CD4-positive, alpha-beta T cell treated with Interleukin-1 beta for 1 hour (primary cell): ENCODE data around the gene UBE2G2.
A peak's percentile ranks its signal among the peaks of the same experiment; 100 is the strongest.

Experiments
- DNase-seq, 2 donors: peaks; one replicate each; pipeline ENCODE4 v3.0.0-alpha.2; 2020 to 2022

Gene UBE2G2

DNA sequence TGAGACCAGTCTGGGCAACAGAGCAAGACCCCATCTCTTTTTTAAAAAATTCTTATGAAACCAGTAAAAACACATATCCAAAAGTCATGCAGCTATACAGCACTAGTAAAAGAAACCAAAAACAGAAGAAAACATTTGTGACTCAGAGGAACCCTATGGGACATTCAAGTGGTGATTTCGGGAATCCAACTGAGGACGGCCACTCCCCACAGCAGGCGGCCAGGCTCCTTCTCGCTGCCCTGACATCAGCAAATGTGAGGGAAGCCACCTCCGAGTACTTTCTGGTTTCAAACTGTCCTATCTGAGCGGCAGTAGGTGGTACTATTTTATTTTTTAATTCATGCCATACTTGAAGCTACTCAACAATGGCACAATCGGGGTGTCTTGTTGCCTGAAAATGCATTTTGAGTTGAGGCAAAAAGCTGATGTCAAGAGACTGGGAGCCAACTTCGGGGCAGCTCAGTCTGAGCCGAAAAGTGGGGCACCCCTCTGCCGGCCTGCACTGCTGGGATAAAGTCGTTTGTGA lies 12.9 kb upstream of the UBE2G2 start:
- no peak for DNase-seq

DNA sequence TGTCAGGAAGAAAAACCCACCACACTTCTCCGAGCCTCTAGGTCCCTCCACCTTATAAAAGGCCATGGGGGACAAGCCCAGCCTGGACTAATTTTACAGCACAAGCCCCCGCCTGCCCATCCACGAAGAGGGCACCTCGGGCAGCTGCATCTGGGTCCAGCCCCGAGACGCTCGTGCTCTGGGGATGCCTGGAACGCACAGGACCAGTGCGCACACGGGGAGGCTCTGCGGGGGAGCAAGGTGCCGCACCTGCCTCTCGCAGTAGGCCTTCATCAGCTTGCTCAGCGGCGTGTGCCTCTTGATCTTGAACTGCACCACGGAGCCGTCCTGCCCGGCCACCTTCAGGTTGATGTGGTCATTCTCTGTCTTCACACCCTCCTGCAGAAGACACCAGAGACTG lies 12.1 kb upstream of the UBE2G2 start:
- DNase-seq = no peak

DNA sequence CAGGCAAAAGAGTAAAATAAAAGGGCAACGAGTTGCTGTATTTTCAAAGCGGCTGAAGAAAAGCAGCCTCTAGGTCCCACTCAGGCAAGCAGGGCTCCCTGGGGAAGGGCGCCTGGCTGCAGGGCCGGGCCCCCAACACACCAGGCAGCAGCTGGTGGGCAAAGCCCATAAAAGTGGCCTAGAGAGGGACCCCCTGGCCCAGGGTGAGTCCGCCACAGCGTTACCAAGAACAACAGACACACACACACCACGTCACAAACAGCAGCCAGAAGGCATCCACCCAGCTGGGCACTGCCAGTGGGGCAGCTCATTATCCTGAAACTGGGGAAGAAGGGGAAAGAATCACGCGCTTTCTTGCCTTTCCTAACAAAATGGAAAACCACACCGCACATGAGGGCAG lies 11.5 kb upstream of the UBE2G2 start:
- DNase-seq = no peak

DNA sequence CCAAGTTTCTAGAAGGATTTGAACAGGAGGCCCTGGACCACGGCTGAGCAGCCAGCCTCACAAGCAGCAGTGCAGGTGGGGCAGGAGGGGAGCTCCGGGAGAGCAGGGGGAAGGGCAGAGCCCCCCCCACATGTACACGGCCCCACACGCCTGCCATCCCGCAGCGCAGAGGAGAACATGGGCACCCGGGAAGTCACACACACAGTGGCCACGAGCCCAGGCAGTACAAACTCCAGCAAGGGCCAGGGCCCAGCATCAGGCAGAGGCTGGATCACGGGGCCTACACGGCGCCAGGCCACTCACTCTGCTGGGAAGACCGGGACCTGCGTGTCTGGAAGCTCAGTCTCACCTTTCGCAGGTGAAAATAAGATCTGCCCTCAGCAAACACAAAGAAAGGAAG lies 11.0 kb upstream of the UBE2G2 start:
- DNase-seq = no peak

DNA sequence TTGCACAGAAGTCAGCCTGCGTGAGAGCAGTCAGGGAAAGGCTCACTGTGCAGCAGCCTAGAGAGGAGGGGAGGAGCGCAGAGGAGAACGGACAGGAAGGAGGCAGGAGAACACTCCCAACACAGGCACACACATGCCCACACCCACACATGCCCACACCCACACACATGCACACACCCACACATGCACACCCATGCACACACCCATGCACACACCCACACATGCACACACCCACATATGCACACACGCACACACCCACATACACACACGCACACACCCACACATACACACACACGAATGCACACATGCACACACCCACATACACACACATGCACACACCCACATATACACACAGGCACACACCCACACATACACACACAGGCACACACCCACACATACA lies 9.2 kb upstream of the UBE2G2 start:
- no peak for DNase-seq

DNA sequence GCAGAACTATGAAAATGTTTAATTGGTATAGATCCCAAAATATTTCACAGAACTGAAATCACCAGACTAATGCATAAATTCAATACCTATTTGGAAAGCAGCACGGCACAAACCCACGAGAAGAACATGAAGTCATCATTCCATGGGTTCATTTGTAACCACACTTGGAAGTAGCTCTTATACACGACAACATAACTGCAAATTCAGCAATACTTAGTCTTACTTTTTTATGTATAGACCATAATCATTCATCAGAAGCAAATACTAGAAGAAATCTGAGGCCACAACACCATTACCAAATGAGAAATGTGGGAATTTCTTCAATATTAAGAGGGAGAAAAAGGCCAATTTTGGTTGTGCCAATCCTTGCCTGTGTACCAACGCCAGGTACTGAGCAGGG lies 4.2 kb upstream of the UBE2G2 start:
- DNase-seq = no peak

DNA sequence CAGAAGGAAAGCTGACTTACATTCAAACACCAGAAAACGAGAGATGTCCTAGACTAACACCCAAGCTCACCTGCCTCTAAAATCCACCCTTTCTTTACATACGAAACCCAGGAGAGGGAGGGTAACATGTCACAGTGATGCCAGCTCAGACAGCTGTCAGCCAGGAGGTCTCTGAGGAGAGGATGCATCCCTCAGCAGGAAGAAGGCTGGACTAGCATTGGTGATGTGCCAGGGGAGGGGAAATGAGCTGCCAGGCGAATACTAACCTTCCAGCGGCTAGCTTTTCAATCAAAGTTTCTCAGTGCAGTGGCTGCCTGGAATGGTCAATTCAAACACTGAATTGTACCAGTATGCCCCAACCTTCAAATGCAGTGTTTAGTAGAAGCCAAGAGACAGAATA lies 3.6 kb upstream of the UBE2G2 start:
- no peak for DNase-seq

DNA sequence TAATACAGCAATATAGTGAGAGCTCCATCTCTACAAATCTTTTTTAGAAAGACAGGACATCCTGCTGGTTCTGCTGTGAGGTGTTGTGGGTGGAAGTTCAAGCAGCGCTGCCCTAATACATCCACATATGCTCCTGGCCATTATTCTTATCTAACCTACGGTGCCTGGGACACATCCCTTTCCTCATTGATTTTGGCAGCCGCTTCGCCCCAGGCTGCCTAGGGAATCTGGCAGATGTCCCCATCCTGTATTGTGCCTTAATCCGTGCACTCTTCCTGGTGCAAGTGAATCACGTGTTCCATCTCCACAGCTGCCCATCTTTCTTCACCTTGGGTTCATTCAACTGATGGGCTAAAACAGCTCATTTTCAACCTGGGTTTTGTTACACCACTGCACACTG lies 3.1 kb upstream of the UBE2G2 start:
- DNase-seq = no peak

DNA sequence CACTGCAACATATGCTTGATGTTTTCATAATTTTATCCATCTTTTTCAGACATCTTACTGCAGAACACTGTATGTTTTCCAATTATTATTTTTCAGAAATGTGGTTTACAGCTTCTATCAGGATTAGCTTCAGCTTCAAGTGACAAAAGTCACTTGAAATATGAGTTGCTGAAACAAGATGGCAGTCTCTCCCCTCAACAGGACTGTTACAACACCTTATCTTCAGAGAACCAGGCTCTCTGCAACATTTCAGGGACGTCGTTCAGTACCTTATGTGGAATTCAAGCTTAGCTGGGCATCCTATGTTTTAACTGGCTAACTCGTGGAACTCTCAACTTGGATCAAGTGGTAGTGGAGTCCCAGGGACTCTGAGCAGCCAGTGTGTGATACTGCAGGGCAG lies 2.0 kb upstream of the UBE2G2 start:
- no peak for DNase-seq

DNA sequence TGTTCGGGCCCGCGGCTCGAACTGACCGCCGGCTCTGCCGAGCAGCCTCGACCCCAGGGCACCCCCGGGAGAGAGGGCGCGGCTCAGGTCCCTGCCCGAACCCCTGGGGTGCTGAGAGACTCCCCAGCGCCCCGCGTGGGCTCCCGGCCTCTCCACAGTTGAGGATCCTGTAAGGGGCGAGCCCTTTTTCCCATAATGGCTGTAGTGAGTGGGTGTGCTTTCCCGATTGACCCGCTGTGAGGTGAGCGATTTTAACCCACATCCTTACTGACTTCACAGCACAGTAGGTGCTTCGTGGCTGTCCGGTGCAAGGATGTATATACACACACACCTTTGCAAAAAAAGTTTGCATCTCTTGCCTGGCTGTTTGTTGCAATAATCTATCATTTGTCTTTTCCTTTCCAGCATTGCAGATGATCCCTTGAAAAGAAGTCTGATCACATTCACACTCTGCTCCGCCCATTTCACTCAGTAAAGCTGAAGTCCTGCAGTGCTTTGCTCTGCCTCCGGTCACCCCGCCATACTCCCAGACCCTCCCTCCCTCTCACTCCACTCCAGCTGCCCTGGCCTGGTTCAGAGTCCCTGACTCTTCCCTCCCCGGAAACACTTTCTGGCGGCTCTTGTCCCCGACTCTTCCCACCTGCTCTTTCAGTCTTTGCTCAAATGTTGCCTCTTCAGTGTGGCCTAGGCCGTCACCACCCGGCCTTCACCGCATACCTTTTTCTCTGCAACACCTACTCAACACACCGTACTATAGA lies 955 bp upstream of the UBE2G2 start:
- DNase-seq = no peak

DNA sequence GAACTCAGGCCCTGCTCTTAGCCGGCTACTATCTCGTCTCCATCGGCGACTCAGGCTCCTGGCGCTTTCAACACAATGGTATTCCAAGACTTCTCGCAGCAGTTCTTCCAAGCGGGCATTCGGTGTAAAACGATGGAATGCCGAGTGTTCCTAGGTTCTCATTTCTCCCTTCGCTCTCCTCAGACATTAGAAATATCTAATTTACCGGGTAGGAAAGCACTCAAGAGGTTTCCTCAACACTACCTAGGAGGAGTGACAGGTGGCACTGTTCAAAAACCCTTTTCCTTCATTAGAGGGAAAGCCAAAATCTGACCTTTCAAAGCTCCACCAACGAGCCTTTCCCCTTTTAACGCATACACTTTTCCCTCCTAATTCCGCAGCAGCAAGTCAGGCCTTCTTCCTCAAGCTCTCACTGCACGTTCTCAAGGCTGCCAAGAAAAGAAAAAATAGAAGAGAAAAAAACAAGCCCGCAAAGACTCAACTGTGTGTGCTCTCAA lies 601 bp downstream of the UBE2G2 start:
- peak in 1 of 2 donors; percentile 48 for DNase-seq

DNA sequence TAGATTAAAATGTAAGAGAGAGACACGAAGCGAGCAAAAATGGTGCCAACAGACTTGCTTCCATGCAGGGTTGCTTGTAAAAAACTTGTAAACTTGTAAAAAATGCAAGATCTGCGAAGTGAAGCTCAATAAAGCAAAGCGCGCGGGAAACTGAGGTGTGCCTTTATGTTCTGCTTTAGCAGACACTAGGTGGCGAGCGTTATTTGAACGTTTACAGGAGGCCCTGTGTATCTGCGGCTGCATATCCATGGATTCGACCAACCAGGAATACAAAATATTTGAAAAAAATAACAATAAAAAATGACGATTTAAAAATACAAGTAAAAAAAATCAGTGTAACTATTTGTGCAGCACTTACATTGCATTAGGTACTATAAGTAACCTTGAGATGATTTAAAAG lies 1.5 kb downstream of the UBE2G2 start:
- DNase-seq = peak in 1 of 2 donors; percentile 19

DNA sequence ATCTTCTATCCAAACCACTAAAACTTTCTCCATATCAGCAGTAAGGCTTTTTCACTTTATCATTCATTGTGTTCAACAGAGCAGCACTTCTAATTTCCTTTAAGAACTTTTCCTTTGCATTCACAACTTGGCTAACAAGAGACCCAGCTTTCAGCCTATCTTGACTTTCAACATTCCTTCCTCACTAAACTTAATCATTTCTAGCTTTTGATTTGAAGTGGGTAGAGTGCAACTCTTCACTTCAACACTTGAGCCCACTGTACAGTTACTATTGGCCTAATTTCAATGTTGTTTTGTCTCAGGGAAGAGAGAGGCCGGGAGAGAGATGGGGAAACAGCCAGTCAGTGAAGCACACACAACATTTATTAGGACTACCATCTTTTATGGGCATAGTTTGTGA lies 2.0 kb downstream of the UBE2G2 start:
- no peak for DNase-seq

DNA sequence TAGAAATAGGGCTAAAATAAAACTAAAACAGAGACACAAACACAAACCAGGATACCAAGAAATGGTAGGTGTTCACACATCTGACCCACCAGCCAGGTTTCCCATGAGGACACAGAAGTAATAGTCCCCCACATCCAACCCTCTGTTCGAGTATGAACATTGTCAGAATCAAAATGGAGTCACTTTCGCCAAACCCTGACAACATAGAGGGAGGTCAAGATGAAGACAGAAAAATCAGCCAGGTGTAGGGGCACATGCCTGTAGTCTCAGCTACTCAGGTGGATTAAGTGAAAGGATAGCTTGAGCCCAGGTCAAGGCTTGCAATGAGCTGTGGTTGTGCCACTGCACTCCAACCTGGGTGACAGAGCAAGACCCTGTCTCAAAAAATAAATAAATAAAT lies 3.8 kb downstream of the UBE2G2 start:
- no peak for DNase-seq

DNA sequence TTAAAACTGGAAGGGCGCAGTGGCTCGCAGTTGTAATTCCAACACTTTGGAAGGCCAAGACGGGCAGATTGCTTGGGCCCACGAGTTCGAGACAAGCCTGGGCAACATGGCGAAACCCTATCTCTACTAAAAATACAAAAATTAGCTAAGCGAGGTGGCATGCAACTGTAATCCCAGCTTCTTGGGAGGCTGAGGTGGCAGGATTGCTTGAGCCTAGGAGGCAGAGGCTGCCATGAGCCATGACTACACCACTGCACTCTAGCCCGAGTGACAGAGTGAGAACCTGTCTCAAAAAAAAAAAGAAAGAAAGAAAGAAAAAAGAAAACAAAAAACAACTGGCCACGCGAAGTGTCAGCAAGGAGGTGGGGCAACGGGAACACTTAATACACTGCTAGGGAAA lies 6.3 kb downstream of the UBE2G2 start:
- no peak for DNase-seq

DNA sequence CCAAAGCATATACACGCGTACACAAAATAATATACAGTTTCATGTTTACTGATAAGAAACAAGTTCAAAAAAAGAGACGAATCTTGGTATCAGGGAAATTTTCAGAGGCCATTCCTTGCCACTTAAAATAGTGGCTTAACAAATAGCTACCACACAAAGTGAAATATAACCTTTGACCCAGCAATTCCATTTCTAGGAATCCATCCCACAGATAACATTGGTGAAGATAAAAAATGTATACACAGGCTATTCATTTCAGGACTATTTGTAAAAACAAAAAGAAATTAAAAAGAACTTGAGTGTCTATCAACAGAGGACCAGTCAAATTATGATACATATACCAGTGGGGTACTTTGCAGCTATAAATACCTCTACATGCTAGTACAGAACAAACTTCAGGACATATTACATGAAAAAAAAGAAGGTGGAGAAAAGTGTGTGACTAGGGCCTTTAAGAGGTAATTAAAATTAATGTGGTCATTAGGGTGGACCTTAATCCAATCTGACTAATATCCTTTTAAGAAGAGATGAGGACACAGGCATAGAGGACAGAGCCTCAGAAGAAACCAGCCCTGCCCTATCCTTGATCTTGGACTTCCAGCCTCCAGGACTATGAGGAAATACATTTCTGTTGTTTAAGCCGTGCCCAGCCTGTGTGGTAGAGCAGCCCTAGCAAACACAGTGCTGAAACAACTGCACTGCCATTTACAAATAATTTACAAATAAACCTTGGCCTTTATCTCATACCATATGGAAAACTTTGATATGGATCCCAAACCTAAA lies 7.8 kb downstream of the UBE2G2 start:
- DNase-seq = no peak

DNA sequence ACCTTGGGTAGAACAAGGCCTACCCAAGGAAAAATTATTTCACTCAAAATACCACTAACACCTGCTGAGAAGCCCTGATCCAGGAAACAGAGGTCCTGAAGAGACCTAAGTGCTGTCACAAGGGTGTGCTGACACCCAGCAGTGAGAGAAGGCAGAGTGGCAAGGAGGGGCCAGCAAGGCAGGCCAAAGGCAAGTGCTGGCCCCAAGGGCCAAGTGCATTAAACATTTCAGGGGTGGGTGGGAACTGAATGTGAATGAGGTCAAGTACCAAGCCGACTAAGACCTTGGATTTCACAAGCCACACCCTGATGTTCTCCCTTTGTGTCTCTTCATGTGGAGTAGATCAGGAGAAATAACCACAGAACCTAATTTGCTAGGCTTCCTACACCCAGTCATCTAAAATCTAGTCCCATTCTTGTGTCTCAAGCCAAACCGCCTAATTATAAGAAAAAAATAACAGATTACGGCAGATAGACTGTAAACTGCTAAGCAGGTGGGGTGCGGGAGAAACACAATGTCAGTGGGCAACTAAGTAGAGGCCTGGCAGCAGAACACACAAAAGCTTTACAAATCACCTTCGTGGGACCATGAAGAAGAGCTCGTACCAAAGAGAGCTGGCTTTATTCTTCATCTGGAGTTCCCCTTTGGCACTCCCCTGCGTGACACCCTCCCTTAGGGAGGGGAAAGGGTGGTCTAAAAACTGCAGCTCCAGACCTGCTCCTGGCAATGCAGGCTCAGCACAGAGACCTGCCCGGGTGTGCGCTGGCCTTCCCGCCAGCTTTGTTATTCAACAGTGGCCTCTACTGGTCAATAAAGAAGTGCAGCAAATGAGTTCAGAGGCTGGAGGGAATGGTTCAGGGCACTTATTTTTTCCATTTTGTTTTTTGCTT lies 8.7 kb downstream of the UBE2G2 start:
- DNase-seq = peak; percentile 60 to 68

DNA sequence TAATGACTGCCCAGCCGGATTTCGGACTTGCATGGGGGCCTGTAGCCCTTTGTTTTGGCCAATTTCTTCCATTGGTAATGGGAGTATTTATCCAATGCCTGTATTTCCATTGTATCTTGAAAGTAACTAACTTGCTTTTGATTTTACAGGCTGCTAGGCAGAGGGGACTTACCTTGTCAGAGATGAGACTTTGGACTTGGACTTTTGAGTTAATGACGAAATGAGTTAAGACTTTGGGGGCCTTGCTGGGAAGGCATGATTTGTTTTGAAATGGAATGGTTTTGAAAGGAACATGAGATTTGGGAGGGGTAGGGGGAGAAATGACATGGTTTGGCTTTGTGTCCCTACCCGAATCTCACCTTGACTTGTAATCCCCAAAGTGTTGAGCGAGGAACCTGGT lies 9.6 kb downstream of the UBE2G2 start:
- no peak for DNase-seq

DNA sequence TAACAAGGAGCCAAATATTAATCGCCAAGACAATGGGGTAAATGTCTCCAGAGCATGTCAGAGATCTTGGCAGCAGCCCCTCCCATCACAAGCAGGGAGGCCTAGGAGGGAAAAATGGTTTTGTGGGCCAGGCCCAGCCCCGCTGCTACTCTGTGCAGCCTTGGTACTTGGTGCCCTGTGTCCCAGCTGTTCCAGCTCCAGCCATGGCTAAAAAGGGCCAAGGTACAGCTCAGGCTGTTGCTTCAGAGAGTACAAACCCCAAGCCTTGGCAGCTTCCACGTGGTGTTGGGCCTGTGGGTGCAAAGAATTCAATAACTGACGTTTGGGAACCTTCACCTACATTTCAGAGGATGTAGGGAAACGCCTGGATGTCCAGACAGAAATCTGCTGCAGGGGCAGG lies 10.4 kb downstream of the UBE2G2 start:
- DNase-seq = no peak

DNA sequence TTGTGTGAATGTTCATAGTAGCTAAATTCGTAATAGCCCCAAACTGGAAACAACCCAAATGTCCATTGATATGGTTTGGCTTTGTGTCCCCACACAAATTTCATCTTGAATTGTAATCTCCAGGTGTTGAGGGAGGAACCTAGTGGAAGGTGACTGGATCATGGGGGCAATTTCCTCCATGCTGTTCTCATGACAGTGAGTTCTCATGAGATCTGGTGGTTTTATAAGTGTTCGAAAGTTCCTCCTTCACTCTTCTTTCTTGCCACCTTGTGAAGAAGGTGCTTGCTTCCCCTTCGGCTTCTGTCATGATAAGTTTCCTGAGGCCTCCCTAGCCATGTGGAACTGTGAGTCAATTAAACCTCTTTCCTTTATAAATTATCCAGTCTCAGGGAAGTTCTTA lies 11.3 kb downstream of the UBE2G2 start:
- no peak for DNase-seq

DNA sequence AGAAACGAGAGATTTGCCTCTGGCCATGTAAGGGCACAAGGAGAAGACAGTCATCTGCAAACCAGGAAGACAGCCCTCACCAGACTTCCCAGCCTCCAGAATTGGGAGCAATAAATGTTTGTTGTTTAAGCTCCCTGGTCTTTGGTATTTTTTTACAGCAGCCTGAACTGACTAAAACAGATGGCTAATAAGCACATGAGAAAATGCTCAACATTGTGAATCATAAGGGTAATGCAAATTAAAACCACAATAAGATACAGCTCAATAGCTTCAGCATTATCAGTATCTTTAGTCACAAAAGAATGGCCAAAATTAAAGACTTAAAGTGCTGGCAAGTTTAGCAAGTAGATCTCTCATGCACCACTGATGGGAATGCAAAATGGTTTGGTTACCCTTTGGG lies 11.7 kb downstream of the UBE2G2 start:
- no peak for DNase-seq

DNA sequence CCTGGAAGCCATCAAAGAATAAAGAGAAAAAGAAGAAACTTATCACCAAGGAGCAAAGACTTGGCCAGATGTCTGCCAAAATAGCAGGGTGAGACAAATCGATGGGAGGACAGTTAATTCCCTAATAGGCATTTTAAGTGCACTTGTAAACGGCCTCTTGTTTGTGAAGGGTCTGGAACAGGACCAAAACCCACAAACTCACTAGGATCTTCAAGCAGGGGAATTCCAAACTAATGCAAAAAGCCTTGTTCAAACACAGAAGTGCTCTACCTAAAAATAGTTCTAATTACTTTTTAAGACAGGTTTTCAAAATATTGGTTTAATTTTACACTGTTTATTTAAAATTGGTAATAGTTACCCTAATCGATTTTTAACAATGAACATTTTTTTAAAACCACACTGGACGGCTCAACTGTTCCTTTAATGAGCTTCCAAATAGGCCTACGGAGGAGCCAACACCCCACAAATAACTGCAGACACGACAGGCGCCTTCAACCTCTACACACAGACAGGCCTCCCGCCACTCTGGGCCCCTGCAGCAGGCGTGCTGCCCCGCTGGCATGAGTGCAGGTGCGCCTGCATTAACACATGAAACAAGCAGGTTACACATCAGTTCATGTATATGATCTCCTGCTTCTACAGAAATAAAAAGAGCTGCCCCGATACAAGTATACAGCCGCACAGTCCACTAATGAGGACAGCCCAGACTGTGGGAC lies 15.8 kb downstream of the UBE2G2 start:
- DNase-seq = no peak
